GM10248 (cell line): ENCODE results near the gene CTSW.

Experiments
- CTCF ChIA-PET: fragments of 300-600 bp; sonication (Branson Sonifier 250); formaldehyde crosslinking; extraction: SDS; loops from one replicate; lab custom pipeline; 2021; ENCODE audit warnings: antibody characterized with exemption; lab: Yijun Ruan, JAX
- POLR2A ChIA-PET: fragments of 350-650 bp; sonication (Branson Sonifier 250); formaldehyde crosslinking; extraction: SDS; loops from one replicate; lab custom pipeline; 2020; ENCODE audit warnings: antibody characterized with exemption; lab: Yijun Ruan, JAX
- DNase-seq: peaks from one replicate; pipeline ENCODE4 v3.0.0; 2012; ENCODE audit errors: extremely low spot score
- CTCF ChIP-seq: IDR thresholded peaks from 2 replicates; pipeline ENCODE4 v1.5.1; 2012; ENCODE audit warnings: mild to moderate bottlenecking, low read depth; ENCODE audit errors: extremely low read depth, missing control alignments, control extremely low read depth

The CTSW gene

GRCh38 chr11:65927904-65928397 lies 48.3 kb downstream of the CTSW start:
- ChIA-PET POLR2A (interaction anchor here (0.6 kb wide), 1 partner anchor 383 kb away, joined by 3 read pairs; no protein-coding TSS in a partner anchor), CTCF (interaction anchor here (0.8 to 2.1 kb wide), 6 partner anchors 8 to 68 kb away, joined by 3 to 7 read pairs (median 4); partner anchors contain the start of genes CCDC85B and FIBP)
- TF ChIP-seq CTCF = no peak
- peak; percentile 89 for DNase-seq

GRCh38 chr11:65928667-65929066 lies 49.0 kb downstream of the CTSW start:
- ChIA-PET CTCF (interaction anchor here (1.0 to 2.1 kb wide), 3 partner anchors 15 to 69 kb away, joined by 3 to 5 read pairs (median 3); partner anchors contain the start of gene CCDC85B), POLR2A (no interaction called here)
- DNase-seq = no peak
- TF ChIP-seq CTCF = no peak

GRCh38 chr11:65931773-65932557 lies 52.3 kb downstream of the CTSW start:
- POLR2A ChIA-PET = no interaction called here
- DNase-seq = no peak
- peak; percentile 13 for TF ChIP-seq CTCF
- CTCF ChIA-PET = interaction anchor here (0.9 to 1.9 kb wide), 2 partner anchors 44 to 47 kb away, joined by 5 read pairs; partner anchors contain the start of gene FIBP

GRCh38 chr11:65932558-65932919 lies 52.9 kb downstream of the CTSW start:
- TF ChIP-seq CTCF = no peak
- ChIA-PET POLR2A (no interaction called here), CTCF (interaction anchor here (0.9 to 1.9 kb wide), 4 partner anchors 9 to 48 kb away, joined by 3 to 5 read pairs (median 4); partner anchors contain the start of gene FIBP)
- DNase-seq = no peak
